Osteocyte (in vitro differentiated cells): ENCODE data around the gene EPS8. TPM values are rescaled to one million over a fixed set of nuclear protein-coding genes. Genes with fewer than 3 reads are reported as not detected.

Experiments
- DNase-seq: peaks from one replicate; pipeline ENCODE4 v3.0.0; 2021; ENCODE audit warnings: mixed read lengths; ENCODE audit not compliant: unreplicated experiment; ENCODE audit errors: extremely low spot score
- H3K27ac Mint-ChIP-seq: one replicate; pipeline ENCODE4 v1.8.0; 2021; ENCODE audit warnings: mild to moderate bottlenecking, mixed read lengths; ENCODE audit not compliant: unreplicated experiment
- H3K27me3 Mint-ChIP-seq: one replicate; pipeline ENCODE4 v1.8.0; 2021; ENCODE audit warnings: mixed read lengths; ENCODE audit not compliant: unreplicated experiment
- H3K36me3 Mint-ChIP-seq: one replicate; pipeline ENCODE4 v1.8.0; 2021; ENCODE audit warnings: mixed read lengths; ENCODE audit not compliant: unreplicated experiment
- H3K4me1 Mint-ChIP-seq: one replicate; pipeline ENCODE4 v1.8.0; 2021; ENCODE audit warnings: mixed read lengths; ENCODE audit not compliant: unreplicated experiment
- H3K4me3 Mint-ChIP-seq: one replicate; pipeline ENCODE4 v1.8.0; 2021; ENCODE audit warnings: mild to moderate bottlenecking, moderate library complexity, mixed read lengths; ENCODE audit not compliant: unreplicated experiment
- H3K9me3 Mint-ChIP-seq: one replicate; pipeline ENCODE4 v1.8.0; 2021; ENCODE audit warnings: mixed read lengths; ENCODE audit not compliant: unreplicated experiment
- CTCF ChIP-seq: fragments of 200-600 bp; sonication (generic); IDR thresholded peaks from 2 replicates; pipeline ENCODE4 v1.5.0; 2021; ENCODE audit warnings: antibody characterized with exemption, mild to moderate bottlenecking, moderate library complexity
- total RNA-seq: library from RNA; stranded (reverse); gene quantifications from 2 replicates; pipeline ENCODE4 v1.2.1, GENCODE V29; 2021

The EPS8 gene
- total RNA-seq, 1 donor from 2014 or later = 308 TPM

GRCh38 chr12:15726027-15726877 is 62.9 kb downstream of the EPS8 start:
- DNase-seq = no peak
- Mint-ChIP-seq H3K4me1 (peaks cover 85% of the 10 kb centered on the region), H3K4me3 (peak overlapping the region; percentile 5), H3K27ac (peak overlapping the region; percentile 89), H3K36me3 (peaks cover 31% of the 10 kb centered on the region), H3K27me3 (no peaks in the 10 kb centered on the region), H3K9me3 (no peaks in the 10 kb centered on the region)
- TF ChIP-seq CTCF = no peak

- H3K9me3 Mint-ChIP-seq = no peaks in the 10 kb centered on the region
- no peak overlapping the region for H3K4me3 Mint-ChIP-seq
- H3K27ac Mint-ChIP-seq = peak overlapping the region; percentile 93
- peaks cover 17% of the 10 kb centered on the region for H3K36me3 Mint-ChIP-seq
- no peaks in the 10 kb centered on the region for H3K27me3 Mint-ChIP-seq
- no peak for TF ChIP-seq CTCF
- DNase-seq = no peak
- peaks cover 87% of the 10 kb centered on the region for H3K4me1 Mint-ChIP-seq
Observed at GRCh38 chr12:15722951-15723350, 66.2 kb downstream of the EPS8 start.

GRCh38 chr12:15721316-15722115 is 67.7 kb downstream of the EPS8 start:
- H3K4me3 Mint-ChIP-seq = peak overlapping the region; percentile 45
- peaks cover 88% of the 10 kb centered on the region for H3K4me1 Mint-ChIP-seq
- no peak for DNase-seq
- H3K36me3 Mint-ChIP-seq = peaks cover 18% of the 10 kb centered on the region
- no peaks in the 10 kb centered on the region for H3K27me3 Mint-ChIP-seq
- TF ChIP-seq CTCF = no peak
- H3K27ac Mint-ChIP-seq = peak overlapping the region; percentile 93
- H3K9me3 Mint-ChIP-seq = no peaks in the 10 kb centered on the region

- peak overlapping the region; percentile 45 for H3K4me3 Mint-ChIP-seq
- H3K4me1 Mint-ChIP-seq = peaks cover 87% of the 10 kb centered on the region
- peaks cover 19% of the 10 kb centered on the region for H3K36me3 Mint-ChIP-seq
- peak overlapping the region; percentile 93 for H3K27ac Mint-ChIP-seq
- no peaks in the 10 kb centered on the region for H3K27me3 Mint-ChIP-seq
- TF ChIP-seq CTCF = no peak
- DNase-seq = no peak
- H3K9me3 Mint-ChIP-seq = no peaks in the 10 kb centered on the region
Observed at GRCh38 chr12:15720295-15720694, 68.9 kb downstream of the EPS8 start.

GRCh38 chr12:15719230-15719629 is 70.0 kb downstream of the EPS8 start:
- no peaks in the 10 kb centered on the region for H3K27me3 Mint-ChIP-seq
- H3K4me1 Mint-ChIP-seq = peaks cover 85% of the 10 kb centered on the region
- no peak for DNase-seq
- peaks cover 21% of the 10 kb centered on the region for H3K36me3 Mint-ChIP-seq
- H3K4me3 Mint-ChIP-seq = no peak overlapping the region
- TF ChIP-seq CTCF = no peak
- no peaks in the 10 kb centered on the region for H3K9me3 Mint-ChIP-seq
- peak overlapping the region; percentile 80 for H3K27ac Mint-ChIP-seq
